CD4-positive, alpha-beta T cell treated with Interleukin-4 for 4 hours (primary cell): ENCODE results near the gene CUBN.

Experiments
- DNase-seq: peaks from one replicate; pipeline ENCODE4 v3.0.0-alpha.2; 2020

The CUBN gene

GRCh38 chr10:16905320-16905719 is 224.3 kb downstream of the CUBN start:
- no peak for DNase-seq

DNA sequence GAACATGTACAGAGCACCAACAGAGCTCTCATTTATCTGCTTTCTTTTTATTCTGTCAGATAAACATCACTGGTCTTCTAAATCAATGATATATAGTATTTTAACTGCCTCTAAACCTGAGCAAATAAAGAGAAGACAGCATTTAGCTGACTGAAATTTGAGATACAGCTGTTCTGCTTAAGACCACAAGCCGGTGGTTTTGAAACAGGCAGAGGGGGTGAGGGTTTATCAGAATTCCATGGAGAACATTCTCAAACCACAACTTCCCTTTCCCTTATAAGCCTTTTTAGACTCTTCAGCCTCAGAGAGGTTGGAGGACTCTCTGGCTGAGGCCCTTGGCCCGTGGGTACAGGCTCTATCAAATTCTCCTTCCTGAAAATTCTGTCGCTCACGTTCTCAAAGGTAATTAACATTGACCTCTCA is 225.0 kb downstream of the CUBN start:
- DNase-seq, result no peak

GRCh38 chr10:16904049-16904448 is 225.6 kb downstream of the CUBN start:
- DNase-seq, result no peak

DNA sequence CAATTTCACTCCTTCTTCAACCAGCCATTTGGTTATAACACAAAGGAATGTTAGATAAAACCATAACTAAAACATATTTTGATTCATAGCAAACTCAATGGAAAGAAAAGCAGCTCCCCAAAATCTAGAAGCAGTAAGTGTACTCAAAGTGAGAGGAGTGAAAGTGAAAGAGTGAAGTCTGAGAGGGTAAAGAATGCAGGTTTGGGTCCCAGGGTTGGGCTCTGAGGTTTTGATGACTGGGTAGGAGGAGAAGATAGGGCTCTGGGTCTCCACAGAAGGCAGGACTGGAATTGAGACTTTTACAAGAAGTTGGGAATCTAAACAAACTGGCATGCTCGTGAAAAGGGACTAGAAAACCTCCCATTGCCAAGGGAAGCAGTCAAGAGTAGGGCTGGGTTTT is 227.0 kb downstream of the CUBN start:
- no peak for DNase-seq

DNA sequence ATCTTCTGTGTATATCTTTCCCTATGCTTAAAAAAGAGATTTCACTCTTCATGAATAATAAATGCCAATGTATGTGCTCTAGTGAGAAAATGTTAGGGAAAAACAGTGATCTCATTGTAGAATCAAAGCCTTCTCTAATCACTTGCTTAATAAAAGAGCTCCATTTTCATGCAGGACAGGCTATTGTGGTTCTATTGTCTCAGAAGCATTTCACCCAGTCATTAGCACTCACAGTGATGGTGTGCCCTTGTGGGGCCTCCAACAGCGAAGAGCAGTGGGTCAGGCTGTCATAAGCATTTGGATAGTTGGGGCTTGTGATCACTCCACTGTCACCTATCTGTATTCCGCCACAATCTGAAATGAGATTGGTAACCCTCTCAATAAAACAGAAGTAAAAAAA is 228.5 kb downstream of the CUBN start:
- no peak for DNase-seq

DNA sequence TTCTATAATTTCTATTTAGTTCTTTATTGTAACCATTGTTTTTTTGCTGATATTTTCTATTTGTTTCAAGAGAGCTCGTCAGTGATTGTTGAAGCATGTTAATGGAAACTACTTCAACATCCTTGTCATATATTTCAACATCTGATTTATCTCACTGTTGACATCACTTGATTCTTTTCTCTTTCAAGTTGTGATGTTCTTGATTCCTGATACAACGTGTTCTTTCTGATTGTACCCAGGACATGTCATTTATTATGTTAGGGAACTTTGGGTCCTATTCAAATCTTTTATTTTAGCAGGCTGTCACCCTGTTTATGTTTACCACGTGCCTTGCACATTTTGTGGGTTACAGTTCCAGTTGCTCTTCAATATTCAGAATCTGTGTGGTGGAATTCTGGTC is 232.6 kb downstream of the CUBN start:
- DNase-seq, result no peak

DNA sequence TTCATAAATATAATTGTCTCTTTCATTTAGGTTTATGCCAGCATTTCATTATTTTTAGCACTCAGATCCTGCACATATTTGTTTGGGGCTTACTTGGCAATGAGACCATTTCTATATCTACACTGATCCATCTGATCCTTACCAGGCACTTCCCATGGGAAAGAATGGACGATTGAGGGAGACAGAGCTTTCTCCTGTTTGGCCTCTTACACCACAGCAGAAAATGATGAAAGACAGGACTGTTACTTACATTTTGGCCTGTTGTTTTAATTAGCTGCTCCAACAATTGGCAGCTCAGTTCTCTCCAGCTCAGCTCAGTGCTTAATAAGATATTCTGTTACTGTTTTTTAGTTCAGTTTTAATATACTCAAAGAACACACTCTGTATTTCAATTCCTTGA is 234.8 kb downstream of the CUBN start:
- DNase-seq, result no peak

GRCh38 chr10:16893664-16894063 is 235.9 kb downstream of the CUBN start:
- no peak for DNase-seq

- peak; percentile 59 for DNase-seq
Measured at GRCh38 chr10:16891375-16892313, 238.0 kb downstream of the CUBN start.

- DNase-seq, result no peak
Measured at GRCh38 chr10:16890691-16891090, 238.9 kb downstream of the CUBN start.

DNA sequence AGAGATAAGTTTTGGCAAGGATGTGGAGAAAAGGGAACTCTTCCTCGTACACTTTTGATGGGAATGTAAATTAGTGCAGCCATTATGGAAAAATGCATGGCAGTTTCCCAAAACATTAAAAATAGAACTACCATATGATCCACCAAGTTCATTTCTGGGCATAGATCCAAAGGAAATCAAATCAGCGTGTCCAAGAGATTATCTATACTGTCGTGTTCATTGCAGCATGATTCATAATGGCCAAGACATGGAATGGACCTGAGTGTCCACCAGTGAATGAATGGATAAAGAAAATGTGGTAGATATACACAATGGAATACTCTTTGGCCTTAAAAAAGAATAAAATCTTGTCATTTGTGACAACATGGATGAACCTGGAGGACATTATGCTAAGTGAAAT is 242.0 kb downstream of the CUBN start:
- DNase-seq, result no peak

- no peak for DNase-seq
Measured at GRCh38 chr10:16886031-16886430, 243.6 kb downstream of the CUBN start.

GRCh38 chr10:16884497-16884896 is 245.1 kb downstream of the CUBN start:
- DNase-seq, result no peak

DNA sequence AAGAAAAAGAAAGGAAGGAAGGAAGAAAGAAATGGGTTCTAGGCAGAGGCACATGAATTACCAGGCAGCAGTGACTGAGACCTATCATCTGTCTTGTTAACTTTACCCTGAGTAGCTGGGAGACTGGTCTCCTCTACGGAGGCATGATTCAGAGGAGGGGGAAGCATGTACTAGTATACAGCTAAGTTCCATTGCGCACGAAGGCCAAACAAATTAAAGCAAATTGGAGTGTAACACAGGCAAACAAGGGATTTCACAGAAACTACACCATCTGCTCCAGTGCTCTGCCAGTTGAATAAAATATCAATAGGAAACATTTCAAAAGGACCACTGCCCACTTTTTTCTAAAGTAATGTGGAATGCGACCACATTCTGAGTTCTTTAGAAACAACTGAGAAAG is 246.5 kb downstream of the CUBN start:
- no peak for DNase-seq

DNA sequence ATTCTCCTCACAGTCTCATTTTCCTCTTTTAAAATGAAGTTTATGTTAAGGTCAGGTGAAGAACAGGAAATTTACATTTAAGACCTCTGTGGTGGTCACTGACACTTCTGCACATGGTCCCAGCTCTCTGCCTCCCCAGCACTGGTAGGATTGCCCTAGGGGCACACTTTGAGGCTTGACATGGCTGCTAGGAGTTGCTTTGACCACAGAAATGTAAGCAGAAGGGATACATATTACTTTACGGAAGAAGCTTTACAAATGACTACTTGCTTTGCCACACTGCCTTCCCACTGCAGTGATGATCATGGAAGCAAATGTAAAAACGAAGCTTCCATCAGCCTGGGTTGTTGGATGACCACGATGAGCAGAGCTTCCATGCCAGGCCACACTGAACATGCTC is 259.3 kb downstream of the CUBN start:
- no peak for DNase-seq

DNA sequence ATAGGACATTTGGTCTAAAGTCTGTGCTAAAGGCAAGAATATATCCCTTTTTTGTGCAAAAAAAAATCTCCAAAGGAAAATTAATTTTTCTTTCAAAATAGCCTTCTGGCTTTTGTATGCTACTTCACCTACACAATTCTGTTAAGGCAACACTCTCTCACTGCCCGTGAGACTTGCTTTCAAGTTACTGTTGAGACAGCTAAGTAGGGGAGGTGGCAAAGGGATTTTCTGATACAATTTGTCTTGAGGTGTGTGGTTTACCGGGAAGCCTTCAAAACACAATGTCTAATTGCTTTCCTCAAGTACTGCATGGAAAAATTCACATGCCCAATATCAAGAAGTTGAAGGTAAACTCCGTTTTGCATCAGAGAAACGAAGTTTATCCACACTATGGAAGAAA is 261.6 kb downstream of the CUBN start:
- no peak for DNase-seq

GRCh38 chr10:16867556-16867955 is 262.1 kb downstream of the CUBN start:
- DNase-seq, result no peak

GRCh38 chr10:16866541-16867275 is 262.9 kb downstream of the CUBN start:
- no peak for DNase-seq

DNA sequence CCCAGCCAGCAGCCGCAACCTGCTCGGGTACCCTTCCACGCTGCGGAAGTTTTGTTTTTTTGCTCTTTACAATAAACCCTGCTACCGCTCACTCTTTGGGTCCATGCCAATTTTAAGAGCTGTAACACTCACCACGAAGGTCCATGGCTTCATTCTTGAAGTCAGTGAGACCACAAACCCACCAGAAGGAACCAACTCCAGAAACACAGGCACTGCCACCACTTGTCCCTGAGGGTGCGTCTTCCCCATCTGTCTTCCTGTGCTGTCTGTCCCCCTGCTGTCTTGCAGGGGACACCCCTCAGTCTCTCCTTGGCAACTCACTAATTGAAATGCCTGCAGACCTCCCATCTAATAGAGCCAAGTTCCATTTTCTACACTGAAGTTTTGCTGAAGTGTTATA is 263.8 kb downstream of the CUBN start:
- DNase-seq, result no peak

- no peak for DNase-seq
Measured at GRCh38 chr10:16863766-16864165, 265.8 kb downstream of the CUBN start.

- DNase-seq, result no peak
Measured at GRCh38 chr10:16857419-16857818, 272.2 kb downstream of the CUBN start.

DNA sequence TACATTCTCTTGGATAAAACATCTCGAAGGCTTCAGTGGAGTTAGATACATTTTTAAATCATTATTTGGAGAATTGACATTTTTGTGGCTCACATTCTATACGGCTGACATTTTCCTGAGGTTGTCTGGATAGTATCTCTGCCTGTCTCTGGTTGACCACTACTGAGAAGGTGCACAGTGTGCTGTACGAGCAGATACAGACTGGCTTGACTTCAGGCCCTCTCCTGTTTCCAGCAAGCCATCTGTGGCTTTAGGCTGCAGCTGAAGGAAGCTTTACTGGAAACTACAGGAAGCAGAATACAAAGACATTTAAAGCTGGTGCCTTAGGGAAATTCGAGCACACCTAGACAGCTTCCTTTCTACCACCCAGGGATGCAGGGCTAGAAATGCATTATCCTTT is 273.0 kb downstream of the CUBN start:
- DNase-seq, result no peak

- DNase-seq, result no peak
Measured at GRCh38 chr10:16856092-16856491, 273.5 kb downstream of the CUBN start.

GRCh38 chr10:16854623-16855022 is 275.0 kb downstream of the CUBN start:
- DNase-seq, result no peak
